Pancreas (tissue), 10 donors: ENCODE results near the gene CCDC63. TPM values are rescaled to one million over a fixed set of nuclear protein-coding genes. Genes with fewer than 3 reads are reported as not detected.

Experiments
- ATAC-seq, 4 donors: fragments of 200-7000 bp; cut with Tn5 transposase; one replicate each; pipeline versions ENCODE4 v1.8.0 to v1.9.1; 2020; ENCODE audit warnings: mild to moderate bottlenecking in 4 of 4, moderate library complexity in 4 of 4
- DNase-seq, 6 donors: peaks; one replicate each; pipeline ENCODE4 v3.0.0-alpha.2; 2020
- FAIRE-seq: peaks from 2 replicates; lab custom pipeline; 2012; peaks lifted over from hg19 to GRCh38; lab: Jason Lieb, UNC
- H3K27ac ChIP-seq, 4 donors: fragments of 200-600 bp; sonication (generic); 1 replicate in 3 of 4; 2 replicates in 1 of 4; pipeline versions ENCODE4 v1.5.0 to v1.8.0; 2020
- H3K27me3 ChIP-seq, 4 donors: fragments of 200-600 bp; one replicate each; pipeline ENCODE4 v1.8.0; 2021
- H3K36me3 ChIP-seq, 3 donors: fragments of 200-600 bp; sonication (generic) in 1 of 3; one replicate each; pipeline versions ENCODE4 v1.5.0 to v1.8.0; 2020 to 2021
- H3K4me1 ChIP-seq, 3 donors: fragments of 200-600 bp; one replicate each; pipeline ENCODE4 v1.8.0; 2021
- H3K4me3 ChIP-seq, 4 donors: fragments of 200-600 bp; sonication (generic) in 2 of 4; one replicate each; pipeline versions ENCODE4 v1.5.0 to v1.8.0; 2020 to 2021
- H3K9me3 ChIP-seq, 4 donors: fragments of 200-600 bp; one replicate each; pipeline ENCODE4 v1.8.0; 2021
- CTCF ChIP-seq, 4 donors: fragments of 200-600 bp; sonication (generic) in 3 of 4; IDR thresholded peaks; one replicate each; pipeline versions ENCODE4 v1.5.0 to v1.8.0; 2021; ENCODE audit warnings: antibody characterized with exemption in 4 of 4
- WGBS, 2 donors: extraction: QIAGEN DNeasy Blood & Tissue Kit; methylation state at CpG; one replicate each; pipeline ENCODE4 v1.1.7; 2013; 5-methylcytosine and 5-hydroxymethylcytosine counted together
- intact Hi-C, 3 donors: fragments of 100-400 bp; cut with DNase I; formaldehyde crosslinking; loops; one replicate each; pipeline versions ENCODE4 v1.11.1 to v1.14.2; 2022
- polyA plus RNA-seq, 2 donors: library from polyadenylated mRNA; stranded (reverse); fragments of 200-250 nt; gene quantifications; one replicate each; pipeline ENCODE4 v1.2.3, GENCODE V29; 2013
- total RNA-seq, 6 donors: library from RNA; stranded (reverse); fragmentation: NEBNext Ultra II Directional in 4 of 6; extraction: Animal tissue kit (Norgen Biotek cat#: 25700) in 4 of 6; gene quantifications; one replicate each; pipeline versions ENCODE4 v1.2.1 to v1.2.4, GENCODE V29; 2021 to 2023
- donor health status: healthy with polysubstance abuse.
- donor health status: DM: no; HTN: no; CAD: no; lungs with moderate emphysema.
- donor health status: DM: no; HTN: no; CAD: no.
- donor health status: control.
- donor health status: control.
- donor health status: Bipolar disorder and iron deficiency.
- donor health status: DM: yes; HTN: yes; CAD: no.
- donor health status: DM: no; HTN: no; CAD: no.
- donor health status: DM: no; HTN: no; CAD: no.
- donor health status: DM: yes; HTN: yes; CAD: no.

CCDC63 gene
- total and polyA plus RNA-seq, 8 donors, result not detected

DNA sequence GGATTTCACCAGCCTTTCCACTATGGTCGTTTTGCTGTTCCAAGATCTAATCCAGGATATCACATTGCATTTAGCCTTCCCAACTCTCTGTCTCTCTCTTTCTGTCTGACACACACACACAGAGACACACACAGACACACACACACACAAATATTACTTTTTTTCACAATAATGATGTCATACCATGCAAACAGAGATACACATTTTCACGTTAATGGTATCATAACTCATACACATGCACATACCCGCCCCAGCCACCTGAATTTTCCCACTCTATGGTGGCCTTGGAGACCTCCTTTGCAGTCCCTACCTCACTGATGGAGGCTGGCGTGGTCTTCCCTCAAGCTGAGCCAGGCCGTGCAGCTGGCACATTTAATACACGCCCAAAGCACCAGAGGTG, 80.8 kb downstream of the CCDC63 start:
- no peaks in the 10 kb centered on the region for H3K36me3 ChIP-seq
- DNase-seq (no peak), FAIRE-seq (no peak), ATAC-seq (no peak)
- no peaks in the 10 kb centered on the region for H3K27me3 ChIP-seq
- no peak overlapping the region for H3K4me3 ChIP-seq
- no peak overlapping the region for H3K27ac ChIP-seq
- no peaks in the 10 kb centered on the region for H3K4me1 ChIP-seq
- H3K9me3 ChIP-seq, result no peaks in the 10 kb centered on the region
- no peak for TF ChIP-seq CTCF (IDR thresholded peaks at IDR 0.05)
- WGBS, 2 donors, result 38 to 40% methylated on average over 6 of the region's 6 CpGs
- intact Hi-C loops, result no loop called here

- no peak for FAIRE-seq
- Histone ChIP-seq H3K4me3 (no peak overlapping the region), H3K27me3 (no peaks in the 10 kb centered on the region), H3K4me1 (no peaks in the 10 kb centered on the region), H3K27ac (no peak overlapping the region), H3K9me3 (no peaks in the 10 kb centered on the region), H3K36me3 (no peaks in the 10 kb centered on the region)
- WGBS, 2 donors, result 55 to 62% methylated on average over 7 of the region's 7 CpGs
- intact Hi-C loops, result no loop called here
- TF ChIP-seq CTCF (IDR thresholded peaks at IDR 0.05), result no peak
- ATAC-seq, result no peak
- no peak for DNase-seq
Measured at GRCh38 chr12:110928700-110929099, 81.9 kb downstream of the CCDC63 start.

DNA sequence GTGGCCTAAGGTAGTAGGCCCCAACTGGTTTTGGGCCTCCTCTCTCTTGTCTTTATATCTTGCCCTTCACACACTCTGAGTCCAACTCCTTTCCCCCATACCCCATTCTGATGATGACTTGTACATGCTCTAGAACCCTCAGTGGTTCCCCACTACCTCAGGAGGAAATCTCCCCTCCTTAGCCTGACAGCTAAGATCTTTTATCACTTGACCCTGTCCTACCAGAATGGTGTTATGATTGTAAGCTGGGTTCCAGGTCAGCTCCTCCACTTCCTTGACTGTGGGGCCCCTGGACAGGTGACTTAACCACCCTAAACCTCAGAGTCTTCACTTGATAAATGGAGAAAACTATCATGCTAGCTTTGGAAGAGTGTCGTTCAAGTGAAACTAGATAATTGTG, 83.0 kb downstream of the CCDC63 start:
- no peaks in the 10 kb centered on the region for H3K27me3 ChIP-seq
- no peak for ATAC-seq
- no peak for DNase-seq
- no peak overlapping the region for H3K27ac ChIP-seq
- no peak for FAIRE-seq
- intact Hi-C loops, result loop anchor here in 2 of 3 donors (10.0 kb wide), 2 partner anchors 375 to 385 kb away; no protein-coding TSS in a partner anchor
- H3K4me1 ChIP-seq, result no peaks in the 10 kb centered on the region
- no peak for TF ChIP-seq CTCF (IDR thresholded peaks at IDR 0.05)
- no peaks in the 10 kb centered on the region for H3K9me3 ChIP-seq
- H3K4me3 ChIP-seq, result no peak overlapping the region
- H3K36me3 ChIP-seq, result no peaks in the 10 kb centered on the region
- WGBS, 2 donors, result 92% methylated on average over 1 of the region's 1 CpG

DNA sequence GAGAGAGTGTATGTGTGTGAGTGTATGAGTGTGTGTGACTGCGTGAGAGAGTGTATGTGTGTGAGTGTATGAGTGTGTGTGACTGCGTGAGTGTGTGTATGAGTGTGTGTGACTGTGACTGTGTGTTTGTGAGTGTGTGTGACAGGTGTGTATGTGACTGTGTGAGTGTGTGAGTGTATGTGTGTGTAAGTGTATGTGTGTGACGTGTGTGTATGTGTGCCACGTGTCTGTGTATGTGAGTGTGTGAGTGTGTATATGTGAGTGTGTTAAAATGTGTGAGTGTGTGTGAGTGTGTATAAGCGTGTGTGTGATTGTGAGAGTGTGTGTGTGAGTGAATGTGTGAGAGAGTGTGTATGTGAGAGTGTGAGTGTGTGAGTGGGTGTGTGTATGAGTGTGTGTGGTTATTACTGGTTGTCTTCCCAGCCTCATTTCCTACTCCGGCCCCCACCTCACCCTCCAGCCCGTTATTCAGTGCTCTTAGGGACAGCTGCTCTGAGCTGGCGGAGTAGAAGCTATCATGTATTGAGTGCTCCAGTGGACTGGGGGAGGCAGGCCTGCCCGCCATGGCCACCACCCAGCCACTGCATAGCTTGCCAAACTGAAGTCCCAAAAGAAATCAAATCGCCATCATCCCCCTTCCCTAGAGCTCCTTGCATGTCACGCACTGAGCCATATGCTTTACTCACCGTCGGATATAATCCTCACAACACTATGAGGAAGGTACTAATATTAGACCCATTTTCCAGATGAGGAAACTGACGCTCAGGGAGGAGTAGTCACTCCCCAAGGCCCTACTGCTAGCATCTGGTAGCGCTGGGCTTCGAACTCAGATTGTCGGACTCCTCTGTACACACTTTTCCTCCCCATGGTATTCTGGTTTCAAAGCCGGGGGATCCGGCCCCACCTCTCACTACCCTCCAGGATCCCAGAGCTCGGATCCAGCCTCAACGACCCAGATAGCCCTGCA, 83.8 kb downstream of the CCDC63 start:
- Histone ChIP-seq H3K9me3 (no peaks in the 10 kb centered on the region), H3K4me3 (no peak overlapping the region), H3K4me1 (no peaks in the 10 kb centered on the region), H3K27ac (no peak overlapping the region), H3K36me3 (no peaks in the 10 kb centered on the region), H3K27me3 (no peaks in the 10 kb centered on the region)
- no peak for ATAC-seq
- DNase-seq, result no peak
- WGBS, 2 donors, result 71 to 76% methylated on average over 21 of the region's 21 CpGs
- no peak for TF ChIP-seq CTCF (IDR thresholded peaks at IDR 0.05)
- no peak for FAIRE-seq
- intact Hi-C loops, result loop anchor here in 2 of 3 donors (10.0 kb wide), 2 partner anchors 374 to 384 kb away; no protein-coding TSS in a partner anchor

DNA sequence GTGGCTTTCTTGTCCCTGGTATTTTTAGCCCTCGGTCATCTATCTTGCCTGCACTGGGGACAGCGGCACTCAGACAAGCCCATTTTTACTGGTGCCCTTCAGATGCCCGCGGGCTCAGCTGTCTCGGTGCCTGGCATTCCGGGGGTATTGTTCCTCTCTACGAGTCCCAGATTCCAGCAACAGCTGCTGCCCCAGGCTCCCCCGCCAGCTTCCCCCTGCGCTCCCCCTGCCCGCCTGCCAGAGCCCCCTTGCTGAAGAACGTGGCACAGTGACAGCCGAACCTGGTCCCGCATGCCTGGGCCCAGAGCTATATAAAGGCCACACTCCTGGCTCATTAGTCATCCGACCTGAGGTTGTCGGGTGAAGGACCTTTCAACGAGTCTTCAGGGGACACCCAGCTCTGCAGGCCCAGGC, 84.5 kb downstream of the CCDC63 start:
- intact Hi-C loops, result loop anchor here in 2 of 3 donors (10.0 kb wide), 2 partner anchors 373 to 383 kb away; no protein-coding TSS in a partner anchor
- no peaks in the 10 kb centered on the region for H3K27me3 ChIP-seq

More for the DNA sequence above, 84.5 kb downstream of the CCDC63 start:
- Histone ChIP-seq H3K9me3 (no peaks in the 10 kb centered on the region), H3K4me1 (no peaks in the 10 kb centered on the region), H3K36me3 (no peaks in the 10 kb centered on the region), H3K4me3 (no peak overlapping the region), H3K27ac (no peak overlapping the region)
- FAIRE-seq (no peak), DNase-seq (no peak), ATAC-seq (no peak)
- TF ChIP-seq CTCF (IDR thresholded peaks at IDR 0.05), result no peak
- WGBS, 2 donors, result 55 to 56% methylated on average over 16 of the region's 16 CpGs
